PC-9 (cell line): ENCODE results near the gene CLDN4. TPM values are rescaled to one million over a fixed set of nuclear protein-coding genes. Genes with fewer than 3 reads are reported as not detected.

Experiments used
- BruUV-seq: library from RNA; stranded (reverse); fragments of 400-500 nt; replicated peaks from 2 replicates; lab custom pipeline; 2021; lab: Mats Ljungman, UMichigan
- CTCF ChIA-PET: fragments of 300-600 bp; sonication (Branson Sonifier 250); formaldehyde crosslinking; loops from one replicate; lab custom pipeline; 2022; ENCODE audit warnings: antibody characterized with exemption; lab: Charles Lee
- POLR2A ChIA-PET: fragments of 300-600 bp; sonication (Branson Sonifier 250); formaldehyde crosslinking; loops from one replicate; lab custom pipeline; 2022; ENCODE audit warnings: antibody characterized with exemption; ENCODE audit not compliant: unreplicated experiment; lab: Charles Lee
- DNase-seq, 2 experiments: peaks; one replicate each; pipeline versions ENCODE4 v3.0.0 to v3.0.0-alpha.2; 2015 to 2022; ENCODE audit warnings: mixed read lengths in 1 of 2
- H2AFZ ChIP-seq: fragments of 200-600 bp; sonication (generic); 2 replicates; pipeline ENCODE4 v1.8.1; 2017; ENCODE audit warnings: antibody characterized with exemption
- H3F3A ChIP-seq: fragments of 200-600 bp; sonication (generic); 2 replicates; pipeline ENCODE4 v1.8.1; 2017; ENCODE audit warnings: antibody characterized with exemption, mild to moderate bottlenecking, low read depth; ENCODE audit not compliant: insufficient read depth
- H3K27ac ChIP-seq: fragments of 200-600 bp; sonication (generic); 2 replicates; pipeline ENCODE4 v1.6.1; 2016; ENCODE audit warnings: mixed run types
- H3K27me3 ChIP-seq: fragments of 200-600 bp; sonication (generic); 2 replicates; pipeline ENCODE4 v1.6.1; 2016; ENCODE audit warnings: low read depth, mixed run types; ENCODE audit not compliant: insufficient read depth
- H3K36me3 ChIP-seq: fragments of 200-600 bp; sonication (generic); 2 replicates; pipeline ENCODE4 v1.6.1; 2016; ENCODE audit warnings: low read depth, mixed run types
- H3K4me1 ChIP-seq: fragments of 200-600 bp; sonication (generic); replicated peaks from 2 replicates; pipeline ENCODE4 v1.6.1; 2016; ENCODE audit warnings: mixed run types; ENCODE audit not compliant: insufficient read depth
- H3K4me2 ChIP-seq: fragments of 200-600 bp; sonication (generic); 2 replicates; pipeline ENCODE4 v1.6.1; 2017; ENCODE audit warnings: mixed run types
- H3K4me3 ChIP-seq: fragments of 200-600 bp; sonication (generic); 2 replicates; pipeline ENCODE4 v1.6.1; 2016; ENCODE audit warnings: mixed run types
- H3K79me2 ChIP-seq: fragments of 200-600 bp; sonication (generic); 2 replicates; pipeline ENCODE4 v1.6.1; 2017; ENCODE audit warnings: low read depth, mixed run types
- H3K9me2 ChIP-seq: fragments of 200-600 bp; sonication (generic); 2 replicates; pipeline ENCODE4 v1.8.1; 2017; ENCODE audit warnings: mild to moderate bottlenecking; ENCODE audit not compliant: insufficient read depth
- H3K9me3 ChIP-seq: fragments of 200-600 bp; sonication (generic); 2 replicates; pipeline ENCODE4 v1.8.1; 2016; ENCODE audit warnings: low read depth; ENCODE audit not compliant: insufficient read depth
- H4K20me1 ChIP-seq: fragments of 200-600 bp; sonication (generic); 2 replicates; pipeline ENCODE4 v1.8.1; 2017; ENCODE audit not compliant: insufficient read depth
- CTCF ChIP-seq: fragments of 200-600 bp; sonication (generic); conservative IDR thresholded peaks from 2 replicates; pipeline ENCODE4 v1.6.1; 2017; ENCODE audit warnings: mixed run types, antibody characterized with exemption, mild to moderate bottlenecking, moderate library complexity
- EZH2 ChIP-seq: fragments of 200-600 bp; sonication (generic); IDR thresholded peaks from 2 replicates; pipeline ENCODE4 v1.8.0; 2017; ENCODE audit warnings: antibody characterized with exemption, low read depth
- intact Hi-C: fragments of 100-400 bp; cut with micrococcal nuclease; formaldehyde crosslinking; loops from one replicate; pipeline ENCODE4 v1.10.0; 2022; ENCODE audit not compliant: unreplicated experiment
- total RNA-seq: library from RNA; stranded (reverse); gene quantifications from 2 replicates; pipeline ENCODE4 v1.2.3, GENCODE V29; 2021

Gene CLDN4
- total RNA-seq, 1 experiment from 2014 or later: 498 TPM

DNA sequence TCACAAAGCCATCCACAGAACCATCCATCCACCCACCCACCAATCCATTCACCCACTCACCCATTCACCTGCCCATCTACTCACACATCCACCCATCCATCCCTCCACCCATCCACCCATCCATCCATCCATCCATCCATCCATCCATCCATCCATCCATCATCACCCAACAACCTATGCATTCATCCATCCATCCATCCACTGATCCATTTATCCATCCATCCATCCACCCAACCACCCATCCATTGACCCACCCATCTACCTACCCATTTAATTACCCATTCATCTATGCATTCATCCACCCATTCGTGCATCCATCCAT lies 35.6 kb downstream of the CLDN4 start:
- Histone ChIP-seq H3K4me3 (no peak overlapping the region), H4K20me1 (no peaks in the 10 kb centered on the region), H3K4me1 (no peaks in the 10 kb centered on the region), H3F3A (no peaks in the 10 kb centered on the region), H3K27ac (no peak overlapping the region), H3K36me3 (no peaks in the 10 kb centered on the region), H3K9me3 (no peaks in the 10 kb centered on the region), H3K79me2 (no peaks in the 10 kb centered on the region), H3K4me2 (no peak overlapping the region), H3K9me2 (no peaks in the 10 kb centered on the region), H3K27me3 (no peaks in the 10 kb centered on the region), H2AFZ (no peak overlapping the region)
- TF ChIP-seq EZH2: no peak
- TF ChIP-seq CTCF: no peak
- intact Hi-C loops: loop anchor here (1.0 to 5.0 kb wide), 5 partner anchors 113 to 535 kb away; no protein-coding TSS in a partner anchor
- no peak for DNase-seq
- ChIA-PET POLR2A (no interaction called here), CTCF (no interaction called here)
- BruUV-seq: no TSS peak

DNA sequence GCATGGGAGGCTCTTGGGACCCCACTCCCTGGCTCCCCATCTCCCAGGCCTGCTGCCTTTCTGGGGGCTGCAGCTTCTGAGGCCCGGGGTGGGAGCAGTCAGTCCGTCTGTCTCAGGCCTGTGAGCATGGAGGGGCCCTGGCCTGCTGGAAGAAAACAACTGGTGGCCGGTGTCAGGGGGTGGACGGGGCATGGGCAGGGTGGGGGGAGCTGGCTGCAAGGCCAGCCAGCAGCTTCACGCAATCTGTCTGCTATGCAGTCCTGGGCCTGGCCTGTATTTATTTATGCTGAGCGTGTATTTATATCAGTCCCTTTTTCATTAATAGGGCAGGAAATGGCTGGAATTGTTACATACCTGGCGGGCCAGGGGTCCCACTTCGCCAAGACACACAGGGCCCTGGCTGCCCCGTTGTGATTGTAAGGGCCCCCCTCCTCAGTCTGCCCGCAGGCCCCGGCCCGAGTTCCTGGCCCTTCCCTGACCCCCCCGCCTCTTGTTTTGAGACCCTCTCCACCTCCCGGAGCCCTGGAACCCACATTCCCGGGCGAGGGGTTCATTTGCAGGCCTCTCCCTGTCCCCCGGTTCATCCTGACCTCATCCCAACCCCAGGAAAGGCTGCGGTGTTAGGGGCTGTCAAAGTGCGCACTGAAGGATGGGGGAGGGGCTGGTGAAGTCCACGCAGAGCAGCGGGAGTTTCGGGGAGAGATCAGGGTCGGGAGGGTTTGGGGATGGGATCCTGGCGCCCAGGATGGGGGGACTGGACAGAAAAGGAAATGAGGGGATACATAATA lies 38.4 kb downstream of the CLDN4 start:
- Histone ChIP-seq H4K20me1 (no peaks in the 10 kb centered on the region), H3K9me3 (no peaks in the 10 kb centered on the region), H3F3A (no peaks in the 10 kb centered on the region), H3K9me2 (no peaks in the 10 kb centered on the region), H3K4me3 (no peak overlapping the region), H2AFZ (no peak overlapping the region), H3K79me2 (no peaks in the 10 kb centered on the region), H3K27me3 (no peaks in the 10 kb centered on the region), H3K36me3 (no peaks in the 10 kb centered on the region), H3K4me2 (no peak overlapping the region), H3K27ac (no peak overlapping the region), H3K4me1 (no peaks in the 10 kb centered on the region)
- TF ChIP-seq EZH2 (no peak), CTCF (no peak)
- ChIA-PET CTCF (interaction anchor here (0.5 to 1.4 kb wide), 2 partner anchors 110 to 158 kb away, joined by 3 to 4 read pairs; no protein-coding TSS in a partner anchor), POLR2A (interaction anchor here (0.7 kb wide), 1 partner anchor 149 kb away, joined by 19 read pairs; no protein-coding TSS in a partner anchor)
- BruUV-seq: no TSS peak
- DNase-seq: no peak
- intact Hi-C loops: loop anchor here (5.0 kb wide), 1 partner anchor 338 kb away; no protein-coding TSS in a partner anchor

DNA sequence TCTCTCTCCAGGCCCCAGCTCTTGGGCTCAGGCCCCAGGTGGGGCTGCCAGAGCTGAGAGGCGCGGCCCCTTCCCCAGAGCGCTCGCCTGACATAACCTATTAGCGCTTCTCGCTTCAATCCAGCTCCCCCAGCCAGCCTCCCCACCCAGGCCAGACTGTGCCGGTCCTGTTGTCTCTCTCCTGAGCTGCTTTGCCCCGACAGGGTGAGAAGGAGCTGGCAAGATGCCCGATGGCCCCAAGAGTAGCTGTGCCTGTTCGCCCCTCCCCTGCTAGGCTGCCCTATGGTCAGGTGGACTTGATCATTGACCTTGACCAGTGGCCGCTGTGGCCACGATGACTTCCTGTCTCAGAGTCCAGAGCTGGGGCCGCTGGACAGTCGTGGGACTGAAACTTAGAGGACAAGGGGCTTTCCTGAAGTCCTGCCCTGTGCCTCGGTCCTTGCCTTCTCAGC lies 39.3 kb downstream of the CLDN4 start:
- BruUV-seq: no TSS peak
- Histone ChIP-seq H3K4me3 (no peak overlapping the region), H3K27ac (no peak overlapping the region), H4K20me1 (no peaks in the 10 kb centered on the region), H3K9me2 (no peaks in the 10 kb centered on the region), H3K9me3 (no peaks in the 10 kb centered on the region), H3K79me2 (no peaks in the 10 kb centered on the region), H3K36me3 (no peaks in the 10 kb centered on the region), H3K4me2 (no peak overlapping the region), H3F3A (no peaks in the 10 kb centered on the region), H2AFZ (no peak overlapping the region), H3K27me3 (no peaks in the 10 kb centered on the region), H3K4me1 (no peaks in the 10 kb centered on the region)
- no peak for DNase-seq
- TF ChIP-seq CTCF: no peak
- no peak for TF ChIP-seq EZH2
- CTCF ChIA-PET: no interaction called here
- POLR2A ChIA-PET: no interaction called here
- intact Hi-C loops: no loop called here
